K562 (cell line): ENCODE data around the gene OSBP2. TPM values are rescaled to one million over a fixed set of nuclear protein-coding genes. Genes with fewer than 3 reads are reported as not detected.

Experiments used
- ATAC-seq: fragments of 200-7000 bp; cut with Tn5 transposase; 3 replicates; pipeline ENCODE4 v1.9.1; 2020; ENCODE audit warnings: moderate library complexity
- BruUV-seq: library from RNA; stranded (reverse); fragments of 400-500 nt; replicated peaks from 2 replicates; lab custom pipeline; 2021; lab: Mats Ljungman, UMichigan
- CTCF ChIA-PET: fragments of 300-600 bp; formaldehyde crosslinking; extraction: SDS; loops from one replicate; lab custom pipeline; 2021; ENCODE audit warnings: low intra/inter-chr PET ratio; lab: Yijun Ruan, JAX
- POLR2A ChIA-PET: fragments of 300-600, 350-650 bp; sonication (Branson Sonifier 250); formaldehyde crosslinking; extraction: SDS; loops from one replicate; lab custom pipeline; 2021; ENCODE audit warnings: antibody characterized with exemption, inconsistent platforms; lab: Yijun Ruan, JAX
- DNase-seq, 4 experiments: peaks; one replicate each; pipeline versions ENCODE4 v3.0.0 to v3.0.0-alpha.2; 2011 to 2018; ENCODE audit warnings: low spot score in 3 of 4, mixed read lengths in 3 of 4; ENCODE audit errors: extremely low read depth in 1 of 4
- FAIRE-seq: peaks from 2 replicates; lab custom pipeline; 2011; peaks lifted over from hg19 to GRCh38; lab: Jason Lieb, UNC
- H2AFZ ChIP-seq: 2 replicates; pipeline ENCODE4 v1.6.0; 2011; ENCODE audit warnings: low read depth, low read length, control low read depth, inconsistent platforms
- H3K27ac ChIP-seq: fragments of 200-600 bp; 3 replicates; pipeline ENCODE4 v1.8.0; 2011; ENCODE audit warnings: low read depth, mild to moderate bottlenecking, control low read depth, inconsistent platforms, low read length, moderate library complexity, mixed read lengths; ENCODE audit errors: extremely low read depth
- H3K27me3 ChIP-seq, 2 experiments: fragments of 300-600 bp in 1 of 2; 2 replicates in 1 of 2; 3 replicates in 1 of 2; pipeline versions ENCODE4 v1.6.0 to v1.8.0; 2011; ENCODE audit warnings: inconsistent platforms in 2 of 2, low read length in 2 of 2, mild to moderate bottlenecking in 1 of 2, mixed read lengths in 1 of 2, moderate library complexity in 1 of 2; ENCODE audit not compliant: control insufficient read depth in 2 of 2, insufficient read depth in 2 of 2
- H3K36me3 ChIP-seq: fragments of 300-600 bp; 3 replicates; pipeline ENCODE4 v1.8.0; 2011; ENCODE audit warnings: mild to moderate bottlenecking, low read length, inconsistent platforms; ENCODE audit not compliant: control insufficient read depth, insufficient read depth
- H3K4me1 ChIP-seq, 2 experiments: fragments of 200-600 bp in 1 of 2; replicated peaks in 1 of 2; 2 replicates in 1 of 2; 3 replicates in 1 of 2; pipeline versions ENCODE4 v1.5.1 to v1.8.0; 2011; ENCODE audit warnings: inconsistent platforms in 2 of 2, low read length in 2 of 2, mild to moderate bottlenecking in 1 of 2, mixed read lengths in 1 of 2, moderate library complexity in 1 of 2; ENCODE audit not compliant: control insufficient read depth in 2 of 2, insufficient read depth in 2 of 2
- H3K4me2 ChIP-seq: 2 replicates; pipeline ENCODE4 v1.6.1; 2011; ENCODE audit warnings: low read length, control low read depth, inconsistent platforms, mixed read lengths; ENCODE audit not compliant: insufficient read depth
- H3K4me3 ChIP-seq: fragments of 200-600 bp; sonication (generic), shearing (Covaris generic); 2 replicates; pipeline ENCODE4 v1.5.1; 2016; ENCODE audit warnings: control low read depth, inconsistent platforms
- H3K79me2 ChIP-seq: fragments of 200-600 bp; 3 replicates; pipeline ENCODE4 v1.8.0; 2011; ENCODE audit warnings: low read length, inconsistent platforms; ENCODE audit not compliant: control insufficient read depth, insufficient read depth
- H3K9ac ChIP-seq, 2 experiments: 2 replicates each; pipeline versions ENCODE4 v1.6.0 to v1.6.1; 2011; ENCODE audit warnings: low read depth in 2 of 2, low read length in 2 of 2, control low read depth in 1 of 2, inconsistent platforms in 1 of 2, mild to moderate bottlenecking in 1 of 2, mixed read lengths in 1 of 2; ENCODE audit not compliant: insufficient read depth in 1 of 2
- H3K9me1 ChIP-seq: one replicate; pipeline ENCODE4 v1.6.0; 2011; ENCODE audit warnings: inconsistent platforms, mild to moderate bottlenecking, low read length, moderate library complexity; ENCODE audit not compliant: control insufficient read depth, insufficient read depth
- H3K9me3 ChIP-seq: replicated peaks from 2 replicates; pipeline ENCODE4 v1.5.1; 2011; ENCODE audit warnings: low read depth, low read length, inconsistent platforms; ENCODE audit not compliant: control insufficient read depth, insufficient read depth
- H4K20me1 ChIP-seq: replicated peaks from 2 replicates; pipeline ENCODE4 v1.6.1; 2011; ENCODE audit warnings: low read length, inconsistent platforms, mixed read lengths; ENCODE audit not compliant: control insufficient read depth, insufficient read depth
- ARNT ChIP-seq, 2 experiments: fragments of 450-650 bp; IDR thresholded peaks; 2 replicates each; pipeline ENCODE4 v1.6.1; 2016; ENCODE audit warnings: mild to moderate bottlenecking in 1 of 2
- NCOA2 ChIP-seq, 2 experiments: fragments of 450-650 bp; IDR thresholded peaks; 2 replicates each; pipeline ENCODE4 v1.6.1; 2018; ENCODE audit warnings: mild to moderate bottlenecking in 2 of 2, moderate library complexity in 1 of 2; ENCODE audit not compliant: partially characterized antibody in 2 of 2
- PYGO2 ChIP-seq: fragments of 450-650 bp; IDR thresholded peaks from 2 replicates; pipeline ENCODE4 v1.6.1; 2016; ENCODE audit warnings: mild to moderate bottlenecking, missing genetic modification characterization, moderate library complexity, missing compliant biosample characterization
- SRSF3 ChIP-seq: fragments of 200-400 bp; formaldehyde crosslinking; IDR thresholded peaks from 2 replicates; pipeline ENCODE4 v1.6.1; 2016; ENCODE audit warnings: mild to moderate bottlenecking, low read length, moderate library complexity; ENCODE audit not compliant: insufficient read depth
- SRSF7 ChIP-seq: fragments of 200-400 bp; formaldehyde crosslinking; optimal IDR thresholded peaks from 2 replicates; pipeline ENCODE3; 2017; ENCODE audit warnings: mild to moderate bottlenecking, low read depth, low read length
- TRIM24 ChIP-seq, 2 experiments: fragments of 450-650 bp; IDR thresholded peaks; 2 replicates each; pipeline ENCODE4 v1.6.1; 2016
- ZNF23 ChIP-seq: fragments of 250-450 bp; sonication (Bioruptor Pico); IDR thresholded peaks from 2 replicates; pipeline ENCODE4 v1.4.0; 2020; ENCODE audit warnings: mild to moderate bottlenecking
- ZNF347 ChIP-seq: fragments of 450-650 bp; formaldehyde crosslinking; IDR thresholded peaks from 2 replicates; pipeline ENCODE4 v1.4.0; 2020; ENCODE audit warnings: low read depth, mild to moderate bottlenecking, moderate library complexity
- WGBS: fragments of 100-300 bp; shearing (Covaris generic); methylation state at CpG from one replicate; pipeline ENCODE4 v1.1.6; 2016; ENCODE audit warnings: low coverage, mixed read lengths; ENCODE audit not compliant: insufficient coverage; ENCODE audit errors: missing lambda C conversion rate; 5-methylcytosine and 5-hydroxymethylcytosine counted together
- in situ Hi-C: fragments of 300-500 bp; cut with MboI; formaldehyde crosslinking; loops from 4 replicates; pipeline ENCODE4 v1.15.0; 2018; ENCODE audit warnings: inconsistent platforms, mixed read lengths
- intact Hi-C: fragments of 100-400 bp; cut with micrococcal nuclease; formaldehyde crosslinking; loops from 2 replicates; pipeline ENCODE4 v1.14.2; 2022
- polyA plus RNA-seq, 8 experiments: library from polyadenylated mRNA; depleted of rRNA in 4 of 8; stranded (reverse) in 5 of 8; unstranded in 3 of 8; fragments of >200 nt; fragmentation: Nextera tagmentation in 2 of 8; fragmentation: Illumina TruSeq in 1 of 8; extraction: Ambion mirVana in 2 of 8; extraction: Trizol in 1 of 8; gene quantifications; 2 replicates each; pipeline versions ENCODE4 v1.2.1 to v1.2.3, GENCODE V29; 2011 to 2014; ENCODE audit warnings: inconsistent platforms in 1 of 8, missing spikeins in 1 of 8
- total RNA-seq, 7 experiments: library from RNA; depleted of rRNA in 6 of 7; stranded (reverse); fragments of >200 nt in 6 of 7; fragmentation: Illumina TruSeq in 2 of 7; extraction: Trizol in 2 of 7; gene quantifications; 2 replicates each; pipeline versions ENCODE4 v1.2.1 to v1.2.3, GENCODE V29; 2011 to 2021; ENCODE audit warnings: low replicate concordance in 1 of 7
- TF ChIP-seq, protein P1 (sequence below): sonication (generic); formaldehyde crosslinking; IDR thresholded peaks from 2 replicates; pipeline ENCODE4 v1.9.0; 2022; ENCODE audit warnings: mild to moderate bottlenecking, missing genetic modification reagents
- TF ChIP-seq, protein P2 (sequence below): sonication (generic); formaldehyde crosslinking; IDR thresholded peaks from 2 replicates; pipeline ENCODE4 v1.8.0; 2023; ENCODE audit warnings: mild to moderate bottlenecking, missing genetic modification reagents

The OSBP2 gene
- total and polyA plus RNA-seq, 9 of the 15 experiments (the other 6 are each of a cell fraction or from before 2014, with no cell fraction given) = 0.52 to 29.5 (median 21.6) TPM

DNA sequence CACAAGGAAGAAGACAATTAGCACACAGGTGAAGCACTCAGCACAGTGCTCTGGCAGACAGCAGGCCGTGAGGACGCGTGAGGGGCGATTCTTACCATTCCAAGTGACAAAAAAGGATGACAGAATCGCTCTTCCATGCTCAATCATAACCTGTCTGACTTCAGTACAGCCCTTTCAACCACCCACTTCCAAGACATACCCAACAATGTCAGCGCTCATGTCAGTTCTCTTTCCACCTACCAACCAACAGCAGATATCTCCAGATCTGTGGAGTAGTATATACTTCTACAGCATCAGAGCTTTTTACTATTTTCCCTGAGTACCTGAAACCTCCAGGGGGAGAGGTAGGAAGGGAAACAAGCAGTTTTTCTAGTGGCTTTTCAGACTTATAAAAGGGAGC lies 233.7 kb downstream of the OSBP2 start (continued):
- TF ChIP-seq, protein P1, sequence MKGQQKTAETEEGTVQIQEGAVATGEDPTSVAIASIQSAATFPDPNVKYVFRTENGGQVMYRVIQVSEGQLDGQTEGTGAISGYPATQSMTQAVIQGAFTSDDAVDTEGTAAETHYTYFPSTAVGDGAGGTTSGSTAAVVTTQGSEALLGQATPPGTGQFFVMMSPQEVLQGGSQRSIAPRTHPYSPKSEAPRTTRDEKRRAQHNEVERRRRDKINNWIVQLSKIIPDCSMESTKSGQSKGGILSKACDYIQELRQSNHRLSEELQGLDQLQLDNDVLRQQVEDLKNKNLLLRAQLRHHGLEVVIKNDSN (CRISPR knock-in tag) = no peak
- no peak for TF ChIP-seq ZNF347 (CRISPR knock-in tag)
- no peak for TF ChIP-seq SRSF7
- TF ChIP-seq, protein P2, sequence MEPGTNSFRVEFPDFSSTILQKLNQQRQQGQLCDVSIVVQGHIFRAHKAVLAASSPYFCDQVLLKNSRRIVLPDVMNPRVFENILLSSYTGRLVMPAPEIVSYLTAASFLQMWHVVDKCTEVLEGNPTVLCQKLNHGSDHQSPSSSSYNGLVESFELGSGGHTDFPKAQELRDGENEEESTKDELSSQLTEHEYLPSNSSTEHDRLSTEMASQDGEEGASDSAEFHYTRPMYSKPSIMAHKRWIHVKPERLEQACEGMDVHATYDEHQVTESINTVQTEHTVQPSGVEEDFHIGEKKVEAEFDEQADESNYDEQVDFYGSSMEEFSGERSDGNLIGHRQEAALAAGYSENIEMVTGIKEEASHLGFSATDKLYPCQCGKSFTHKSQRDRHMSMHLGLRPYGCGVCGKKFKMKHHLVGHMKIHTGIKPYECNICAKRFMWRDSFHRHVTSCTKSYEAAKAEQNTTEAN (CRISPR knock-in tag) = no peak

DNA sequence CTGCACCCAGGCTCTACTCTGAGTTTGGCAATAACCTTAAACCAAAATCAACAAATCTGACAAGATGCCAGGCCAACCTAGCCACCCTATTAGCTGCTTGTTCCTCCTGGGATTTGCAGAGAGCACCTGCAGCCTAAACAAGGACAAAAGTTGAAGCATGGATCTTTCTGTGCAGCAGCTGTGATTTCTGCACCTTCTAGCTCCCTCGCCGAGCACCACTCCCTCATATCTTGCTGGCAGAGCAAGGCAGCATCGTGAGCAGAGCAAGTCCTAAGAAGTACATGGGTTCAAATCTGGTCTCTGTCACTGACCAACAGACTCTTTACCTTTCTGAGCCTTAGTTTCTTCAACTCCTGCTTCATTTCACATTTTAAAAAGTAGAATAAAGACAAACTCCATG lies 235.6 kb downstream of the OSBP2 start:
- WGBS = 91% methylated on average over 3 of the region's 3 CpGs
- intact Hi-C loops = no loop called here

More for the DNA sequence above, 235.6 kb downstream of the OSBP2 start:
- BruUV-seq = no TSS peak
- Histone ChIP-seq H3K36me3 (peaks cover 95% of the 10 kb centered on the region; the same call in 2 of the 3 replicates), H3K9me1 (no peaks in the 10 kb centered on the region), H2AFZ (no peak overlapping the region), H3K9me3 (no peaks in the 10 kb centered on the region), H3K4me1 (no peaks in the 10 kb centered on the region), H3K27ac (no peak overlapping the region), H3K79me2 (no peaks in the 10 kb centered on the region), H3K9ac (no peak overlapping the region), H3K4me2 (no peak overlapping the region), H3K4me3 (no peak overlapping the region), H3K27me3 (no peaks in the 10 kb centered on the region), H4K20me1 (no peaks in the 10 kb centered on the region)
- POLR2A ChIA-PET = no interaction called here
- no peak for TF ChIP-seq ARNT (IDR thresholded peaks at IDR 0.05)
- no peak for TF ChIP-seq ZNF23 (CRISPR knock-in tag)
- TF ChIP-seq, protein P2 (CRISPR knock-in tag) = no peak
- no peak for TF ChIP-seq PYGO2
- no peak for TF ChIP-seq TRIM24 (IDR thresholded peaks at IDR 0.05)
- TF ChIP-seq SRSF3 = no peak
- TF ChIP-seq NCOA2 (IDR thresholded peaks at IDR 0.05; ENCODE audit: partially characterized antibody in 2 of 2) = no peak
- DNase-seq = no peak
- ATAC-seq = no peak
- in situ Hi-C loops = no loop called here
- CTCF ChIA-PET = no interaction called here
- no peak for FAIRE-seq
